ENCODE measurements around the gene PCBP3.
"Not testable (repeated sequence)": the region's sequence is repeated elsewhere in the genome, so short reads cannot be mapped to it uniquely, and the experiment has no call there.

Gene PCBP3

GRCh38 chr21:45662623-45663245, 19.2 kb downstream of the PCBP3 start:
- not testable (repeated sequence) for H3K14ac ChIP-seq (ENCODE audit: low read length); H3K27ac ChIP-seq (ENCODE audit: low read depth, low read length); H3K79me1 ChIP-seq (ENCODE audit: low read length); H3K4me2 ChIP-seq (ENCODE audit: low read length); H3K4ac ChIP-seq (ENCODE audit: low read depth, low read length); H4K91ac ChIP-seq (ENCODE audit: low read depth, low read length); H2BK120ac ChIP-seq (ENCODE audit: insufficient read depth, low read length, poor library complexity); H3K27me3 ChIP-seq (ENCODE audit: insufficient read depth, low read length); H3K79me2 ChIP-seq (ENCODE audit: control insufficient read depth, insufficient read depth, low read length, poor library complexity); H4K12ac ChIP-seq (ENCODE audit: low read depth, low read length); H3K4me3 ChIP-seq (ENCODE audit: low read depth, low read length); H2BK5ac ChIP-seq (ENCODE audit: low read depth, low read length, poor library complexity); H3K18ac ChIP-seq (ENCODE audit: low read length); H2AK5ac ChIP-seq (ENCODE audit: low read length); H2AFZ ChIP-seq (ENCODE audit: insufficient read depth, low read length, poor library complexity); H3K4me1 ChIP-seq (ENCODE audit: control insufficient read depth in 1 of 2, insufficient read depth in 2 of 2, low read length in 2 of 2); H3K9ac ChIP-seq (ENCODE audit: low read length); H2BK12ac ChIP-seq (ENCODE audit: low read length); H3K9me3 ChIP-seq (ENCODE audit: insufficient read depth, low read depth, low read length); H3K36me3 ChIP-seq (ENCODE audit: control insufficient read depth in 1 of 2, insufficient read depth in 2 of 2, low read length in 2 of 2); H4K8ac ChIP-seq (ENCODE audit: low read depth, low read length); DNase-seq; H3K23ac ChIP-seq (ENCODE audit: low read length)
- WGBS (ENCODE audit: extremely low coverage, insufficient coverage, insufficient read length): no CpG with 5 or more reads among the region's 10 CpGs

GRCh38 chr21:45669382-45669781, 25.9 kb downstream of the PCBP3 start:
- H3K9ac ChIP-seq (ENCODE audit: low read length): no peak overlapping the region
- H3K27ac ChIP-seq (ENCODE audit: low read depth, low read length): no peak overlapping the region
- DNase-seq: no peak
- no peak overlapping the region for H4K8ac ChIP-seq (ENCODE audit: low read depth, low read length)
- no peak overlapping the region for H2AFZ ChIP-seq (ENCODE audit: insufficient read depth, low read length, poor library complexity)
- WGBS (ENCODE audit: extremely low coverage, insufficient coverage, insufficient read length): no CpG with 5 or more reads among the region's 1 CpG
- H3K23ac ChIP-seq (ENCODE audit: low read length): no peak overlapping the region
- H3K14ac ChIP-seq (ENCODE audit: low read length): no peak overlapping the region
- no peaks in the 10 kb centered on the region for H3K79me1 ChIP-seq (ENCODE audit: low read length)
- no peaks in the 10 kb centered on the region for H3K4me1 ChIP-seq (ENCODE audit: control insufficient read depth in 1 of 2, insufficient read depth in 2 of 2, low read length in 2 of 2)
- H3K4me2 ChIP-seq (ENCODE audit: low read length): no peak overlapping the region
- no peak overlapping the region for H2BK5ac ChIP-seq (ENCODE audit: low read depth, low read length, poor library complexity)
- no peak overlapping the region for H3K4ac ChIP-seq (ENCODE audit: low read depth, low read length)
- H3K4me3 ChIP-seq (ENCODE audit: low read depth, low read length): no peak overlapping the region
- no peak overlapping the region for H2BK12ac ChIP-seq (ENCODE audit: low read length)
- H2BK120ac ChIP-seq (ENCODE audit: insufficient read depth, low read length, poor library complexity): no peak overlapping the region
- no peak overlapping the region for H4K91ac ChIP-seq (ENCODE audit: low read depth, low read length)
- H3K9me3 ChIP-seq (ENCODE audit: insufficient read depth, low read depth, low read length): peaks cover 2% of the 10 kb centered on the region
- no peaks in the 10 kb centered on the region for H3K79me2 ChIP-seq (ENCODE audit: control insufficient read depth, insufficient read depth, low read length, poor library complexity)
- H3K18ac ChIP-seq (ENCODE audit: low read length): no peak overlapping the region
- no peak overlapping the region for H2AK5ac ChIP-seq (ENCODE audit: low read length)
- H4K12ac ChIP-seq (ENCODE audit: low read depth, low read length): no peak overlapping the region
- no peaks in the 10 kb centered on the region for H3K36me3 ChIP-seq (ENCODE audit: control insufficient read depth in 1 of 2, insufficient read depth in 2 of 2, low read length in 2 of 2)
- no peaks in the 10 kb centered on the region for H3K27me3 ChIP-seq (ENCODE audit: insufficient read depth, low read length)

DNA sequence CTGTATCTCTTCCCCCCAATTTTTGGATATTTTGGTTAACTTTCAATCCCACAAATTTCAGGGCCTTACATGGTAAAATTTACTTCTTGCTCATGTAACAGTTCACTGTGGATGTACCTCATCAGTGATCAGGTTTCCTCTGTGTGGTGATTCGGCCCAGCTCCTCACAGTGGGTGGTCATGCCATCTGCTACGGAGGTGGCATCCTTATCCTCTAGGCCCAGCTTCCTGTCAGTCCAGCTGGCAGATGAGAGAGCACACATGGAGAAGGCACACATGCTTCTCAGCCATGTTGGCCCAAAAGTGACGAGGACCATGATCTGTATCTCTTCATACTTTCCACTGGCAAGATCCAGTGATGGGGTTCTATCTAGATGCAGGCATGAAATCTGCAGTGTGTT, 27.2 kb downstream of the PCBP3 start:
- H2BK120ac ChIP-seq (ENCODE audit: insufficient read depth, low read length, poor library complexity): no peak overlapping the region
- no peak overlapping the region for H2BK12ac ChIP-seq (ENCODE audit: low read length)
- H2AFZ ChIP-seq (ENCODE audit: insufficient read depth, low read length, poor library complexity): no peak overlapping the region
- no peak for DNase-seq
- H3K36me3 ChIP-seq (ENCODE audit: control insufficient read depth in 1 of 2, insufficient read depth in 2 of 2, low read length in 2 of 2): no peaks in the 10 kb centered on the region
- WGBS (ENCODE audit: extremely low coverage, insufficient coverage, insufficient read length): no CpG with 5 or more reads among the region's 3 CpGs
- H3K9ac ChIP-seq (ENCODE audit: low read length): no peak overlapping the region
- no peak overlapping the region for H3K23ac ChIP-seq (ENCODE audit: low read length)
- H3K79me2 ChIP-seq (ENCODE audit: control insufficient read depth, insufficient read depth, low read length, poor library complexity): no peaks in the 10 kb centered on the region
- no peak overlapping the region for H3K18ac ChIP-seq (ENCODE audit: low read length)
- H4K12ac ChIP-seq (ENCODE audit: low read depth, low read length): no peak overlapping the region
- H4K8ac ChIP-seq (ENCODE audit: low read depth, low read length): no peak overlapping the region
- H3K4me1 ChIP-seq (ENCODE audit: control insufficient read depth in 1 of 2, insufficient read depth in 2 of 2, low read length in 2 of 2): no peaks in the 10 kb centered on the region
- no peak overlapping the region for H4K91ac ChIP-seq (ENCODE audit: low read depth, low read length)
- H3K4me3 ChIP-seq (ENCODE audit: low read depth, low read length): no peak overlapping the region
- H2BK5ac ChIP-seq (ENCODE audit: low read depth, low read length, poor library complexity): no peak overlapping the region
- H3K27ac ChIP-seq (ENCODE audit: low read depth, low read length): no peak overlapping the region
- H3K9me3 ChIP-seq (ENCODE audit: insufficient read depth, low read depth, low read length): peaks cover 2% of the 10 kb centered on the region
- no peaks in the 10 kb centered on the region for H3K79me1 ChIP-seq (ENCODE audit: low read length)
- no peak overlapping the region for H2AK5ac ChIP-seq (ENCODE audit: low read length)
- no peak overlapping the region for H3K14ac ChIP-seq (ENCODE audit: low read length)
- no peak overlapping the region for H3K4me2 ChIP-seq (ENCODE audit: low read length)
- H3K4ac ChIP-seq (ENCODE audit: low read depth, low read length): no peak overlapping the region
- H3K27me3 ChIP-seq (ENCODE audit: insufficient read depth, low read length): no peaks in the 10 kb centered on the region

DNA sequence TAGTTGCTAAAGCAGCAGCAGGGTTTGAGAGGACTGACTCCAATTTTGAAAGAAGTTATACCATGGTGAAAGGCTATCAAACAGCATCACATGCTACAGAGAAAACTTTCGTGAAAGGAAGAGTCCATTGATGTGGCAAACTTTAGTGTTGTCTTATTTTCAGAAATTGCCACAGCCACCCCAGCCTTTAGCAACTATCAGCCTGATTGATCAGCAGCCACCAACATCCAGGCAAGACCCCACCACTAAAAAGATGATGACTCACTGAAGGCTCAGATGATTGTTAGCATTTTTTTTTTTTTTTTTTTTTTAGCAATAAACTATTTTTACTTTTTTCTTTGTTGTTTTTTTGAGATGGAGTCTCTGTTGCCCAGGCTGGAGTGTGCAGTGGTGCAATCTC, 35.3 kb downstream of the PCBP3 start:
- not testable (repeated sequence) for H2BK120ac ChIP-seq (ENCODE audit: insufficient read depth, low read length, poor library complexity); H3K79me1 ChIP-seq (ENCODE audit: low read length); H3K36me3 ChIP-seq (ENCODE audit: control insufficient read depth in 1 of 2, insufficient read depth in 2 of 2, low read length in 2 of 2); H3K14ac ChIP-seq (ENCODE audit: low read length); H2AFZ ChIP-seq (ENCODE audit: insufficient read depth, low read length, poor library complexity); H3K4ac ChIP-seq (ENCODE audit: low read depth, low read length); H4K8ac ChIP-seq (ENCODE audit: low read depth, low read length); H2BK5ac ChIP-seq (ENCODE audit: low read depth, low read length, poor library complexity); H4K91ac ChIP-seq (ENCODE audit: low read depth, low read length); H4K12ac ChIP-seq (ENCODE audit: low read depth, low read length); H3K4me2 ChIP-seq (ENCODE audit: low read length); H3K79me2 ChIP-seq (ENCODE audit: control insufficient read depth, insufficient read depth, low read length, poor library complexity); H2AK5ac ChIP-seq (ENCODE audit: low read length); H3K9ac ChIP-seq (ENCODE audit: low read length); H3K27ac ChIP-seq (ENCODE audit: low read depth, low read length); H3K4me3 ChIP-seq (ENCODE audit: low read depth, low read length); H3K9me3 ChIP-seq (ENCODE audit: insufficient read depth, low read depth, low read length); H3K27me3 ChIP-seq (ENCODE audit: insufficient read depth, low read length); H3K23ac ChIP-seq (ENCODE audit: low read length); H3K4me1 ChIP-seq (ENCODE audit: control insufficient read depth in 1 of 2, insufficient read depth in 2 of 2, low read length in 2 of 2); H3K18ac ChIP-seq (ENCODE audit: low read length); H2BK12ac ChIP-seq (ENCODE audit: low read length); DNase-seq
- WGBS (ENCODE audit: extremely low coverage, insufficient coverage, insufficient read length): no CpG with 5 or more reads among the region's 1 CpG
